ENCODE data around the gene NCF4. TPM values are rescaled to one million over a fixed set of nuclear protein-coding genes. Genes with fewer than 3 reads are reported as not detected.

The NCF4 gene
- total RNA-seq, 1 donor from 2014 or later: 13.7 TPM

GRCh38 chr22:36911887-36912661, 51.3 kb downstream of the NCF4 start:
- no peak for DNase-seq (ENCODE audit: low spot score in 2 of 2)

GRCh38 chr22:36912694-36913426, 52.1 kb downstream of the NCF4 start:
- TF ChIP-seq CTCF (IDR thresholded peaks at IDR 0.05): no peak
- H3K27ac ChIP-seq: no peak overlapping the region
- no peaks in the 10 kb centered on the region for H3K9me3 ChIP-seq
- H3K27me3 ChIP-seq: no peaks in the 10 kb centered on the region
- DNase-seq (ENCODE audit: low spot score in 2 of 2): no peak
- no peak overlapping the region for H3K4me3 ChIP-seq
- intact Hi-C loops (cut with DNase I): no loop called here
- H3K36me3 ChIP-seq: no peaks in the 10 kb centered on the region
- H3K4me1 ChIP-seq: no peaks in the 10 kb centered on the region

More at GRCh38 chr22:36911887-36912661, 51.3 kb downstream of the NCF4 start:
- no peak for TF ChIP-seq CTCF (IDR thresholded peaks at IDR 0.05)
- Histone ChIP-seq H3K9me3 (no peaks in the 10 kb centered on the region), H3K4me3 (no peak overlapping the region), H3K27me3 (no peaks in the 10 kb centered on the region), H3K36me3 (no peaks in the 10 kb centered on the region), H3K4me1 (no peaks in the 10 kb centered on the region), H3K27ac (no peak overlapping the region)
- intact Hi-C loops (cut with DNase I): no loop called here

GRCh38 chr22:36913427-36914389, 52.9 kb downstream of the NCF4 start, which contains the start of gene CSF2RB:
Gene CSF2RB (plus strand): TSS chr22:36913628. CDS start chr22:36922208, 8,580 bp downstream.
- peaks cover 0 to 1% of the 10 kb centered on the region in 2 donors for H3K9me3 ChIP-seq
- peak within 1 kb of the TSS in 1 of 2 donors; percentile 27 for H3K4me3 ChIP-seq
- no peak within 1 kb of the TSS for H3K27ac ChIP-seq
- no peaks in the 10 kb centered on the region for H3K36me3 ChIP-seq
- no peaks in the 10 kb centered on the region for H3K27me3 ChIP-seq
- intact Hi-C loops (cut with DNase I): no loop called here
- no peaks in the 10 kb centered on the region for H3K4me1 ChIP-seq
- DNase-seq (ENCODE audit: low spot score in 2 of 2): no peak
- no peak for TF ChIP-seq CTCF (IDR thresholded peaks at IDR 0.05)

- no peak for DNase-seq (ENCODE audit: low spot score in 2 of 2)
- Histone ChIP-seq H3K4me3 (peak overlapping the region in 1 of 2 donors; percentile 27), H3K4me1 (no peaks in the 10 kb centered on the region)
Observed at GRCh38 chr22:36914390-36914752, 53.6 kb downstream of the NCF4 start.

More at GRCh38 chr22:36914390-36914752, 53.6 kb downstream of the NCF4 start:
- peaks cover 0 to 4% of the 10 kb centered on the region in 2 donors for H3K9me3 ChIP-seq
- no peaks in the 10 kb centered on the region for H3K27me3 ChIP-seq
- TF ChIP-seq CTCF (IDR thresholded peaks at IDR 0.05): no peak
- H3K27ac ChIP-seq: no peak overlapping the region
- intact Hi-C loops (cut with DNase I): no loop called here
- H3K36me3 ChIP-seq: no peaks in the 10 kb centered on the region

All from ascending aorta (tissue), 2 donors.